Measurements from ENCODE around the gene UQCR11. TPM values are rescaled to one million over a fixed set of nuclear protein-coding genes. Genes with fewer than 3 reads are reported as not detected.
A peak's percentile ranks its signal among the peaks of the same experiment; 100 is the strongest.

The UQCR11 gene
- total RNA-seq, 4 donors from 2014 or later, result 111 to 152 (median 132) TPM

- Histone ChIP-seq H3K4me3 (no peak overlapping the region), H3K9me3 (no peaks in the 10 kb centered on the region), H3K36me3 (peaks cover 8 to 76% (median 59%) of the 10 kb centered on the region in 4 donors), H3K4me1 (no peaks in the 10 kb centered on the region), H3K27me3 (no peaks in the 10 kb centered on the region), H3K27ac (replicated peaks in 1 of 4) (no peak overlapping the region)
- TF ChIP-seq EP300 (IDR thresholded peaks at IDR 0.05) (no peak), POLR2AphosphoS5 (IDR thresholded peaks at IDR 0.05) (peak in 1 of 2 donors; percentile 23), CTCF (IDR thresholded peaks at IDR 0.05) (peak; percentile 55 to 69 (median 59))
- 59% methylated on average over 23 of the region's 23 CpGs for WGBS
- intact Hi-C loops (cut with DNase I), result no loop called here
- DNase-seq (ENCODE audit: extremely low spot score), result no peak
Observed at GRCh38 chr19:1624458-1624857, 19.2 kb upstream of the UQCR11 start.

GRCh38 chr19:1622541-1622940 is 17.3 kb upstream of the UQCR11 start:
- H3K27me3 ChIP-seq, result no peaks in the 10 kb centered on the region
- TF ChIP-seq POLR2AphosphoS5 (IDR thresholded peaks at IDR 0.05) (no peak), EP300 (IDR thresholded peaks at IDR 0.05) (no peak), POLR2A (IDR thresholded peaks at IDR 0.05; ENCODE audit: low read depth) (no peak), CTCF (IDR thresholded peaks at IDR 0.05) (no peak)
- peaks cover 0 to 11% (median 0%) of the 10 kb centered on the region in 4 donors for H3K4me1 ChIP-seq
- no peak for DNase-seq (ENCODE audit: extremely low spot score)
- H3K27ac ChIP-seq (replicated peaks in 1 of 4), result no peak overlapping the region
- peaks cover 16 to 95% (median 74%) of the 10 kb centered on the region in 4 donors for H3K36me3 ChIP-seq
- 81% methylated on average over 5 of the region's 5 CpGs for WGBS
- H3K9me3 ChIP-seq, result no peaks in the 10 kb centered on the region
- intact Hi-C loops (cut with DNase I), result no loop called here
- no peak overlapping the region for H3K4me3 ChIP-seq

- 87% methylated on average over 19 of the region's 23 CpGs for WGBS
- TF ChIP-seq EP300 (IDR thresholded peaks at IDR 0.05) (no peak), POLR2A (IDR thresholded peaks at IDR 0.05; ENCODE audit: low read depth) (no peak), POLR2AphosphoS5 (IDR thresholded peaks at IDR 0.05) (no peak), CTCF (IDR thresholded peaks at IDR 0.05) (no peak)
- H3K4me3 ChIP-seq, result no peak overlapping the region
- intact Hi-C loops (cut with DNase I), result no loop called here
- H3K27ac ChIP-seq (replicated peaks in 1 of 4), result no peak overlapping the region
- H3K36me3 ChIP-seq, result peaks cover 16 to 96% (median 78%) of the 10 kb centered on the region in 4 donors
- H3K9me3 ChIP-seq, result no peaks in the 10 kb centered on the region
- no peaks in the 10 kb centered on the region for H3K27me3 ChIP-seq
- H3K4me1 ChIP-seq, result peaks cover 0 to 11% (median 1%) of the 10 kb centered on the region in 4 donors
- no peak for DNase-seq (ENCODE audit: extremely low spot score)
Observed at GRCh38 chr19:1622007-1622406, 16.7 kb upstream of the UQCR11 start.

- H3K4me1 ChIP-seq, result peaks cover 0 to 11% (median 3%) of the 10 kb centered on the region in 4 donors
- WGBS, result no CpG with 5 or more reads among the region's 23 CpGs
- no peaks in the 10 kb centered on the region for H3K9me3 ChIP-seq
- H3K36me3 ChIP-seq, result peaks cover 16 to 96% (median 77%) of the 10 kb centered on the region in 4 donors
- DNase-seq (ENCODE audit: extremely low spot score), result no peak
- H3K4me3 ChIP-seq, result no peak overlapping the region
- TF ChIP-seq POLR2AphosphoS5 (IDR thresholded peaks at IDR 0.05) (no peak), CTCF (IDR thresholded peaks at IDR 0.05) (no peak), POLR2A (IDR thresholded peaks at IDR 0.05; ENCODE audit: low read depth) (no peak), EP300 (IDR thresholded peaks at IDR 0.05) (no peak)
- no peaks in the 10 kb centered on the region for H3K27me3 ChIP-seq
- H3K27ac ChIP-seq (replicated peaks in 1 of 4), result no peak overlapping the region
- intact Hi-C loops (cut with DNase I), result no loop called here
Observed at GRCh38 chr19:1621574-1621973, 16.3 kb upstream of the UQCR11 start.

- DNase-seq (ENCODE audit: extremely low spot score), result no peak
- peaks cover 17 to 96% (median 76%) of the 10 kb centered on the region in 4 donors for H3K36me3 ChIP-seq
- 80% methylated on average over 7 of the region's 19 CpGs for WGBS
- no peaks in the 10 kb centered on the region for H3K27me3 ChIP-seq
- TF ChIP-seq EP300 (IDR thresholded peaks at IDR 0.05) (no peak), POLR2AphosphoS5 (IDR thresholded peaks at IDR 0.05) (no peak), CTCF (IDR thresholded peaks at IDR 0.05) (no peak)
- H3K9me3 ChIP-seq, result no peaks in the 10 kb centered on the region
- H3K4me3 ChIP-seq, result no peak overlapping the region
- intact Hi-C loops (cut with DNase I), result no loop called here
- H3K27ac ChIP-seq (replicated peaks in 1 of 4), result no peak overlapping the region
- H3K4me1 ChIP-seq, result peaks cover 0 to 11% (median 3%) of the 10 kb centered on the region in 4 donors
Observed at GRCh38 chr19:1621021-1621420, 15.8 kb upstream of the UQCR11 start.

All from esophagus muscularis mucosa (tissue), 4 donors.